ENCODE measurements around the gene ANKRD44.

- TF ChIP-seq, protein P1, sequence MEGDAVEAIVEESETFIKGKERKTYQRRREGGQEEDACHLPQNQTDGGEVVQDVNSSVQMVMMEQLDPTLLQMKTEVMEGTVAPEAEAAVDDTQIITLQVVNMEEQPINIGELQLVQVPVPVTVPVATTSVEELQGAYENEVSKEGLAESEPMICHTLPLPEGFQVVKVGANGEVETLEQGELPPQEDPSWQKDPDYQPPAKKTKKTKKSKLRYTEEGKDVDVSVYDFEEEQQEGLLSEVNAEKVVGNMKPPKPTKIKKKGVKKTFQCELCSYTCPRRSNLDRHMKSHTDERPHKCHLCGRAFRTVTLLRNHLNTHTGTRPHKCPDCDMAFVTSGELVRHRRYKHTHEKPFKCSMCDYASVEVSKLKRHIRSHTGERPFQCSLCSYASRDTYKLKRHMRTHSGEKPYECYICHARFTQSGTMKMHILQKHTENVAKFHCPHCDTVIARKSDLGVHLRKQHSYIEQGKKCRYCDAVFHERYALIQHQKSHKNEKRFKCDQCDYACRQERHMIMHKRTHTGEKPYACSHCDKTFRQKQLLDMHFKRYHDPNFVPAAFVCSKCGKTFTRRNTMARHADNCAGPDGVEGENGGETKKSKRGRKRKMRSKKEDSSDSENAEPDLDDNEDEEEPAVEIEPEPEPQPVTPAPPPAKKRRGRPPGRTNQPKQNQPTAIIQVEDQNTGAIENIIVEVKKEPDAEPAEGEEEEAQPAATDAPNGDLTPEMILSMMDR (IDR thresholded peaks at IDR 0.05 in 4 of 5, conservative IDR thresholded peaks at IDR 0.05 in 1 of 5): no peak
- no peak for TF ChIP-seq POLR2A (IDR thresholded peaks at IDR 0.05)
These were observed 369.0 kb downstream of the ANKRD44 start for GRCh38 chr2:196941398-196942078.

Data from gastrocnemius medialis (tissue), 4 donors.